UCSD-AML1 (cell line): ENCODE measurements around the gene PRSS27.

ENCODE experiments used
- DNase-seq: peaks from one replicate; lab custom pipeline; 2025; ENCODE audit not compliant: unreplicated experiment; lab: John Stamatoyannopoulos, UW

The PRSS27 gene

GRCh38 chr16:2720064-2720457 lies at the start of gene PRSS27:
PRSS27 (minus strand) TSS chr16:2720224; CDS start chr16:2720160, 64 bp downstream.
- DNase-seq: no peak

GRCh38 chr16:2769675-2770056 lies 49.6 kb upstream of the PRSS27 start:
- DNase-seq: no peak

DNA sequence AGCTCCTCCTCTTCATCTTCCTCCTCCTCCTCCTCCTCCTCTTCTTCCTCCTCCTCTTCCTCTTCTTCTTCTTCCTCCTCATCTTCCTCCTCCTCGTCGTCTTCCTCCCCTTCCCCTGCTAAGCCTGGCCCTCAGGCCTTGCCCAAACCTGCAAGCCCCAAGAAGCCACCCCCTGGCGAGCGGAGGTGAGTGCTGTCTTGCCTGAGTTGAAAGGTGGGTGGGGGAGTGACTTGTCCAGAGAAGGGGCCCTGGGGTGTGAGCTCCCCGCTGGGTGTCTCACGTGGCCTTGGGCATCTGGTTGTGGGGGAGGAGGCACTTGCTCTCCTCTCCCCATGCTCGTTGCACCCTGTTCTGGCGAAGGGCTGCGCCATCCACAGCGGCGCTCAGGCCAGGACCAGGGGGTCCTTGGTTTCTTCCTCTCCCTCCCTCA lies 49.1 kb upstream of the PRSS27 start:
- DNase-seq: no peak

- DNase-seq: no peak
These were observed 48.5 kb upstream of the PRSS27 start for GRCh38 chr16:2768403-2769089.

DNA sequence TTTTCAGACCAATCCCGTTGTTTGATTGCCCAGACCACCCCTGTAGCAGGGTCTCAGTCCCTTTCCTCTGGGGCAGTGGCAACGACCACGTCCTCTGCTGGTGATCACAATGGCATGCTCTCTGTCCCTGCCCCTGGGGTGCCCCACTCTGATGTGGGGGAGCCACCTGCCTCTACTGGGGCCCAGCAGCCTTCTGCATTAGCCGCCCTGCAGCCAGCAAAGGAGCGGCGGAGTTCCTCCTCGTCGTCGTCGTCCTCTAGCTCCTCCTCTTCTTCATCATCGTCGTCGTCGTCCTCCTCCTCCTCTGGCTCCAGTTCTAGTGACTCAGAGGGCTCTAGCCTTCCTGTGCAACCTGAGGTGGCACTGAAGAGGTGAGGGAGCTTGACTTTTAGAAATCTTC lies 47.9 kb upstream of the PRSS27 start:
- DNase-seq: no peak

GRCh38 chr16:2767140-2767731 lies 47.2 kb upstream of the PRSS27 start:
- DNase-seq: no peak

GRCh38 chr16:2766430-2767139 lies 46.6 kb upstream of the PRSS27 start:
- DNase-seq: no peak

DNA sequence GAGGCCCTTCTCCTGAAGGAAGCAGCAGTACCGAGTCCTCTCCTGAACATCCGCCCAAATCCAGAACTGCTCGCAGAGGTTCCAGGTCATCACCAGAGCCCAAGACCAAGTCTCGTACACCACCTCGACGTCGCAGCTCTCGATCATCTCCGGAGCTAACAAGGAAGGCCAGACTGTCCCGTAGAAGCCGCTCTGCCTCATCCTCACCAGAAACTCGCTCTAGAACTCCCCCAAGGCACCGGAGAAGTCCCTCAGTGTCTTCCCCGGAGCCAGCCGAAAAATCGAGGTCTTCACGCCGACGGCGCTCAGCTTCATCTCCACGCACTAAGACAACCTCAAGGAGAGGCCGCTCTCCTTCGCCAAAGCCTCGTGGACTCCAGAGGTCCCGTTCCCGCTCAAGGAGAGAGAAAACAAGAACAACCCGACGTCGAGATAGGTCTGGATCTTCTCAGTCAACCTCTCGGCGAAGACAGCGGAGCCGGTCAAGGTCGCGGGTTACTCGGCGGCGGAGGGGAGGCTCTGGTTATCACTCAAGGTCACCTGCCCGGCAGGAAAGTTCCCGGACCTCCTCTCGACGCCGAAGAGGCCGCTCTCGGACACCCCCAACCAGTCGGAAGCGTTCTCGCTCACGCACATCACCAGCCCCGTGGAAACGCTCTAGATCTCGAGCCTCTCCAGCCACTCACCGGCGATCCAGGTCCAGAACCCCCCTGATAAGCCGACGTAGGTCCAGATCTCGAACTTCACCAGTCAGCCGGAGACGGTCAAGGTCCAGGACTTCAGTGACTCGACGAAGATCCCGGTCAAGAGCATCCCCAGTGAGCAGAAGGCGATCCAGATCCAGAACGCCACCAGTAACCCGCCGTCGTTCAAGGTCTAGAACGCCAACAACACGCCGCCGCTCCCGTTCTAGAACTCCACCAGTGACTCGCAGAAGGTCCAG lies 45.7 kb upstream of the PRSS27 start:
- DNase-seq: no peak

- no peak for DNase-seq
These were observed 44.7 kb upstream of the PRSS27 start for GRCh38 chr16:2764718-2765117.

GRCh38 chr16:2763173-2763572 lies 43.1 kb upstream of the PRSS27 start:
- no peak for DNase-seq

DNA sequence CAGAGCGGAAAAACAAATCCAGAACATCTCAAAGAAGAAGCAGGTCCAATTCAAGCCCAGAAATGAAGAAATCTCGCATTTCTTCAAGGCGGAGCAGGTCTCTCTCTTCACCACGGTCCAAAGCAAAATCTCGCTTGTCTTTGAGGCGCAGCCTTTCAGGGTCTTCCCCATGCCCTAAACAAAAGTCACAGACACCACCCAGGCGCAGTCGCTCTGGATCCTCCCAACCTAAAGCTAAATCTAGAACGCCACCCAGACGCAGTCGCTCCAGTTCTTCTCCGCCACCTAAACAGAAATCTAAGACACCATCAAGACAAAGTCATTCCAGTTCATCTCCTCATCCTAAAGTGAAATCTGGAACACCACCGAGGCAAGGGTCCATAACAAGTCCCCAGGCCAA lies 42.7 kb upstream of the PRSS27 start:
- DNase-seq: no peak

DNA sequence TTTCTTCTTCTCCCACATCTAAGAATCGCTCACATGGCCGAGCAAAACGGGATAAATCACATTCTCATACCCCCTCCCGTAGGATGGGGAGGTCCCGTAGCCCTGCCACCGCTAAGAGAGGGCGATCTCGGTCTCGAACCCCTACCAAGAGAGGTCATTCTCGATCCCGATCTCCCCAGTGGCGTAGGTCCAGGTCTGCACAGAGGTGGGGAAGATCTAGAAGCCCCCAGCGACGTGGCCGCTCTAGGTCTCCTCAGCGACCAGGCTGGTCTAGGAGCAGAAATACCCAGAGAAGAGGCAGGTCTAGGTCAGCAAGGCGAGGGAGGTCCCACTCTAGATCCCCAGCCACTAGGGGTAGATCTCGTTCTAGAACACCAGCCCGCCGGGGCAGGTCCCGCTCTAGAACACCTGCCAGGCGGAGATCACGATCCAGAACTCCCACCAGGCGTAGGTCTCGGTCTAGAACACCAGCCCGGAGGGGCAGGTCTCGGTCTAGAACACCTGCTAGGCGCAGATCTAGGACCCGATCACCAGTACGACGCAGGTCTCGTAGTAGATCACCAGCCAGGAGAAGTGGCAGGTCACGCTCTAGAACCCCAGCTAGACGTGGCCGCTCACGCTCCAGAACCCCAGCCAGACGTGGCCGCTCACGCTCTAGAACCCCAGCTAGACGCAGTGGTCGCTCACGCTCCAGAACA lies 42.0 kb upstream of the PRSS27 start:
- DNase-seq: no peak

DNA sequence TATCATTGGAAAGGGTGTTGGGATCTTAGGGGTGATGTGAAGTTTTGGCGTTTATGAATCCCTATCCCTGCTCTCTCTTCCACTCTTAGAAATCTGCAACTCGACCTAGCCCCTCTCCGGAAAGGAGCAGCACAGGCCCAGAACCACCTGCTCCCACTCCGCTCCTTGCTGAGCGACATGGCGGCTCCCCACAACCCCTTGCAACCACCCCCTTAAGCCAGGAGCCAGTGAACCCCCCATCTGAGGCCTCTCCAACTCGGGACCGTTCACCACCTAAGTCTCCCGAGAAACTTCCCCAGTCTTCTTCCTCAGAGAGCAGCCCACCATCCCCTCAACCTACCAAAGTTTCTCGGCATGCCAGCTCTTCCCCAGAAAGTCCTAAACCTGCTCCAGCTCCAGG lies 41.4 kb upstream of the PRSS27 start:
- no peak for DNase-seq

- DNase-seq: no peak
These were observed 37.3 kb upstream of the PRSS27 start for GRCh38 chr16:2757344-2757743.

DNA sequence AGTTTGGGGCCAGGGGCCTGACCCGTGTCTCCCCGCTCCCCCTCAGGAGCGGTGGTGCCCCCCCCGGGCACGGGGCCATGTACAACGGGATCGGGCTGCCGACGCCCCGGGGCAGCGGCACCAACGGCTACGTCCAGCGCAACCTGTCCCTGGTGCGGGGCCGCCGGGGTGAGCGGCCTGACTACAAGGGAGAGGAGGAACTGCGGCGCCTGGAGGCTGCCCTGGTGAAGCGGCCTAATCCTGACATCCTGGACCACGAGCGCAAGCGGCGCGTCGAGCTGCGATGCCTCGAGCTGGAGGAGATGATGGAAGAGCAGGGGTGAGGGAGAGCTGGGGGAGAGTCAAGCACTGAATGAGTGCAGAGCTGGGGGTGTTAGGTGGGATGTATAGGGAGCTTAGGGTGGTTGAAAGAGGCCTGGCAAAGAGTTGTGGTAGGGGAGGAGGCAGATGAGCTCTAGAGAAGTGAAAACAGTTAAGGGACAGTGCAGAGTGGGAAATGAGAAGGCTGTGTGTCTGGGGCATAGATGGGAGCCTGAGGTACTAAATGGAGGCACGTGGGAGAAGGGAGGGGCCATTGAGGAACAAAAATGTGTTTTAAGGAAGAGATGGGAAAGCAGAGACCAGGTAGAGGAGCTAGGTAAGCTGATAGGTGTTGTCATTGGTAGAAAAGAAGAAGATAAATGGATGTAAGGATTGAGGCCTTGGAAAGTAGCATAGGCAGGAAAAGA lies 36.4 kb upstream of the PRSS27 start:
- no peak for DNase-seq

GRCh38 chr16:2755158-2755557 lies 35.1 kb upstream of the PRSS27 start:
- DNase-seq: no peak

DNA sequence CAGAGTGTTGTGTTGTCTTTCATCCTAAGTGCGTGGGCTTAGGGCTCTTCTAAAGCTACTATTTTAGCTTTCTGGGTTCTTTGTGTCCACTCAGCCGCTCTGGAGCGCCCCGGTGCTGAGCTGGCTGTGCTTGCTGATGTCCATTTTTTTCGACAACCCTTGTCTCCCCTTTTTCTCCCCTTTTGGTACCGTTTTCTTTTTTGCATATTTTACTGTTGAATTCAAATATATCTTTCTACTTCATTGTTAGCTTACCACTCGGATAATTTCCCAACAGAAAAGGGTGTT lies 33.7 kb upstream of the PRSS27 start:
- DNase-seq: no peak

DNA sequence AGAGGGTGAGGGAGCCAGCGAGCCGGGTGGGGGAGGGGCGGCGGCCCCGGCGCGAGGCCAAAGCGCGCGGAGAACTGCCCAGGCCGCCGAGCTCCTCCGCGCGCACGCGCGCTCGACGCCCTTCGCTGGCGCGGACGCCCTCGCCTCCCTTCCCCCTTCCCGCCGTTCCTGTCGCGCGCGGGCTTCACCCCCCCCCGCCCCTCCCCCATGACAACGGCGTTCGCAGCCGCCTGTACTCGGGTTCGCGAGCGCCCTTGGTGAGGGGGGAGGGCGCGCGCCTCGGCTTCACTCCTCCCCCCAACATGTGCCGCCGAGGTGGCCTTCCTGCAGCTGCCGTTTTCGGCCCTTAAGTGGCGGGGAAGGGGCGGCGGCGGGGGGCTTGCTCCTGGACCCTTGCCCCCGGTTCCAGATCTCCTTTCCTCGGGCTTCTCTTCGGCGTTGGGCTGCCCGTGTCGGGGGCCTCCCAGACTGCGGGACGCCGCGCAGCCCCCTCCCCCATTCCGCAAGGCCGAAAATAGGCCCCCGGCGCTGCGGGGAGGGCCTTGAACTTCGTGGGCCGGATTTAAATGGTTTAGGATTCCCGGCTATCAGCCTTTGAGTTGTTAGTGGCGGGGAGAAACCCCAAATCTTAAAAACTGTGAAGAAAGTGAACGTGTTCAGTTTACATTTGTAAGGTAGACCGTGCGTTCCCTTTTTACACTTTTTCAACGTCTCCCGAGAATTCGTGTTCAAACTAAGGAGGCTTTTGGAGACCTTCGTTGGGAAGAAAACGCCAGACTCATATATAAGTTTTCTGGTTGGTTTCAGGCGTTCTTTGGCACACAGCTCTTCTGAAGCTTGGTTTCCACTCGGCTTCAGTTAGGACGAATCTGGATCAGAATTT lies 33.1 kb upstream of the PRSS27 start:
- DNase-seq: peak; percentile 89
